ENCODE results near the gene SPACA5.

- no peak for TF ChIP-seq POLR2A (IDR thresholded peaks at IDR 0.05; ENCODE audit: low read depth, low read length)
- no peak for TF ChIP-seq POLR2AphosphoS5 (IDR thresholded peaks at IDR 0.05; ENCODE audit: low read depth, low read length)
- TF ChIP-seq TAF1 (IDR thresholded peaks at IDR 0.05; ENCODE audit: low read depth, low read length): no peak
Observed at GRCh38 chrX:48059296-48059639, 52.5 kb downstream of the SPACA5 start.

Measured in GM12891 (cell line).